Measurements from ENCODE around the gene PPP1R16B. TPM values are rescaled to one million over a fixed set of nuclear protein-coding genes. Genes with fewer than 3 reads are reported as not detected.

Gene PPP1R16B
- polyA plus RNA-seq, 2 of the 4 experiments (the other 2 are of a cell fraction): 0.17 to 0.31 TPM

DNA sequence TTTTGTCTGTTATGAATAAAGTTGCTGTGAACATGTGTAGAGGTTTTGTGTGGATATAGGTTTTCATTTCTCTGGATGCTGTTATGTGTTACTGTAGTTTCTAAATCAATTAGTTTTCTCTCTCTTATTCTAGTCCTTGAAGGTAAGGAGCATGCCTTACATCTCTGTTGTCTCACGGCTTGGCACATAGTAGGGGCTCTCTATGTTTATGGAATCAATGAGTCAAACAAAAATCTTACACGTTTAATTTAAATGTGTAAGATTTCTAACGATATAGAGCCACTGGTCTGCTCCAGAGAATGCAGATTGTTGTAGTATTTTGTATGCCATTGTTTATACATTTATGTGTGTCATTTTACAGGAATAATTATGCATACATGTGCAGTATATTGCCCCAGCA is 141.3 kb downstream of the PPP1R16B start:
- Histone ChIP-seq H3K4me2 (no peak overlapping the region), H3K9me3 (no peaks in the 10 kb centered on the region), H3K27ac (no peak overlapping the region), H3K4me3 (no peak overlapping the region), H3K4me1 (no peaks in the 10 kb centered on the region)
- no peak for TF ChIP-seq PBX3 (IDR thresholded peaks at IDR 0.05)
- TF ChIP-seq CHD2 (IDR thresholded peaks at IDR 0.05; ENCODE audit: low read length, partially characterized antibody): no peak
- TF ChIP-seq ZC3H11A (IDR thresholded peaks at IDR 0.05): no peak
- TF ChIP-seq, protein P1, sequence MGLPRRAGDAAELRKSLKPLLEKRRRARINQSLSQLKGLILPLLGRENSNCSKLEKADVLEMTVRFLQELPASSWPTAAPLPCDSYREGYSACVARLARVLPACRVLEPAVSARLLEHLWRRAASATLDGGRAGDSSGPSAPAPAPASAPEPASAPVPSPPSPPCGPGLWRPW (IDR thresholded peaks at IDR 0.05): no peak
- no peak for TF ChIP-seq POLR2A (IDR thresholded peaks at IDR 0.05; ENCODE audit: low read length)
- no peak for TF ChIP-seq GATA3 (IDR thresholded peaks at IDR 0.05; ENCODE audit: borderline replicate concordance)
- no peak for TF ChIP-seq FOSB (CRISPR knock-in tag; IDR thresholded peaks at IDR 0.05)
- no peak for TF ChIP-seq SREBF2 (IDR thresholded peaks at IDR 0.05)
- no peak for TF ChIP-seq POLR2AphosphoS2 (conservative IDR thresholded peaks at IDR 0.05; ENCODE audit: low read length)
- TF ChIP-seq NFE2L2 (conservative IDR thresholded peaks at IDR 0.05; ENCODE audit: low read length): no peak
- TF ChIP-seq, protein P2, sequence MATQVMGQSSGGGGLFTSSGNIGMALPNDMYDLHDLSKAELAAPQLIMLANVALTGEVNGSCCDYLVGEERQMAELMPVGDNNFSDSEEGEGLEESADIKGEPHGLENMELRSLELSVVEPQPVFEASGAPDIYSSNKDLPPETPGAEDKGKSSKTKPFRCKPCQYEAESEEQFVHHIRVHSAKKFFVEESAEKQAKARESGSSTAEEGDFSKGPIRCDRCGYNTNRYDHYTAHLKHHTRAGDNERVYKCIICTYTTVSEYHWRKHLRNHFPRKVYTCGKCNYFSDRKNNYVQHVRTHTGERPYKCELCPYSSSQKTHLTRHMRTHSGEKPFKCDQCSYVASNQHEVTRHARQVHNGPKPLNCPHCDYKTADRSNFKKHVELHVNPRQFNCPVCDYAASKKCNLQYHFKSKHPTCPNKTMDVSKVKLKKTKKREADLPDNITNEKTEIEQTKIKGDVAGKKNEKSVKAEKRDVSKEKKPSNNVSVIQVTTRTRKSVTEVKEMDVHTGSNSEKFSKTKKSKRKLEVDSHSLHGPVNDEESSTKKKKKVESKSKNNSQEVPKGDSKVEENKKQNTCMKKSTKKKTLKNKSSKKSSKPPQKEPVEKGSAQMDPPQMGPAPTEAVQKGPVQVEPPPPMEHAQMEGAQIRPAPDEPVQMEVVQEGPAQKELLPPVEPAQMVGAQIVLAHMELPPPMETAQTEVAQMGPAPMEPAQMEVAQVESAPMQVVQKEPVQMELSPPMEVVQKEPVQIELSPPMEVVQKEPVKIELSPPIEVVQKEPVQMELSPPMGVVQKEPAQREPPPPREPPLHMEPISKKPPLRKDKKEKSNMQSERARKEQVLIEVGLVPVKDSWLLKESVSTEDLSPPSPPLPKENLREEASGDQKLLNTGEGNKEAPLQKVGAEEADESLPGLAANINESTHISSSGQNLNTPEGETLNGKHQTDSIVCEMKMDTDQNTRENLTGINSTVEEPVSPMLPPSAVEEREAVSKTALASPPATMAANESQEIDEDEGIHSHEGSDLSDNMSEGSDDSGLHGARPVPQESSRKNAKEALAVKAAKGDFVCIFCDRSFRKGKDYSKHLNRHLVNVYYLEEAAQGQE (IDR thresholded peaks at IDR 0.05): no peak
- TF ChIP-seq EHF (CRISPR knock-in tag; IDR thresholded peaks at IDR 0.05): no peak
- TF ChIP-seq BCL3 (IDR thresholded peaks at IDR 0.05): no peak
- no peak for TF ChIP-seq RNF2 (IDR thresholded peaks at IDR 0.05; ENCODE audit: borderline replicate concordance, low read depth)
- TF ChIP-seq MAFK (IDR thresholded peaks at IDR 0.05; ENCODE audit: partially characterized antibody): no peak
- TF ChIP-seq CBX8 (IDR thresholded peaks at IDR 0.05): no peak
- TF ChIP-seq, protein P3, sequence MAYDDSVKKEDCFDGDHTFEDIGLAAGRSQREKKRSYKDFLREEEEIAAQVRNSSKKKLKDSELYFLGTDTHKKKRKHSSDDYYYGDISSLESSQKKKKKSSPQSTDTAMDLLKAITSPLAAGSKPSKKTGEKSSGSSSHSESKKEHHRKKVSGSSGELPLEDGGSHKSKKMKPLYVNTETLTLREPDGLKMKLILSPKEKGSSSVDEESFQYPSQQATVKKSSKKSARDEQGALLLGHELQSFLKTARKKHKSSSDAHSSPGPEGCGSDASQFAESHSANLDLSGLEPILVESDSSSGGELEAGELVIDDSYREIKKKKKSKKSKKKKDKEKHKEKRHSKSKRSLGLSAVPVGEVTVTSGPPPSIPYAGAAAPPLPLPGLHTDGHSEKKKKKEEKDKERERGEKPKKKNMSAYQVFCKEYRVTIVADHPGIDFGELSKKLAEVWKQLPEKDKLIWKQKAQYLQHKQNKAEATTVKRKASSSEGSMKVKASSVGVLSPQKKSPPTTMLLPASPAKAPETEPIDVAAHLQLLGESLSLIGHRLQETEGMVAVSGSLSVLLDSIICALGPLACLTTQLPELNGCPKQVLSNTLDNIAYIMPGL (CRISPR knock-in tag; IDR thresholded peaks at IDR 0.05; ENCODE audit: borderline replicate concordance): no peak
- TF ChIP-seq EHMT2 (IDR thresholded peaks at IDR 0.05; ENCODE audit: low read depth): no peak
- TF ChIP-seq RAD21 (conservative IDR thresholded peaks at IDR 0.05 in 1 of 2, IDR thresholded peaks at IDR 0.05 in 1 of 2): no peak
- DNase-seq (ENCODE audit: low read depth in 1 of 2, low spot score in 1 of 2) (no peak), ATAC-seq (no peak), FAIRE-seq (no peak)
- POLR2A ChIA-PET: no interaction called here
- WGBS (ENCODE audit: missing lambda C conversion rate): 88% methylated on average over 3 of the region's 3 CpGs
- CTCF ChIA-PET: no interaction called here

DNA sequence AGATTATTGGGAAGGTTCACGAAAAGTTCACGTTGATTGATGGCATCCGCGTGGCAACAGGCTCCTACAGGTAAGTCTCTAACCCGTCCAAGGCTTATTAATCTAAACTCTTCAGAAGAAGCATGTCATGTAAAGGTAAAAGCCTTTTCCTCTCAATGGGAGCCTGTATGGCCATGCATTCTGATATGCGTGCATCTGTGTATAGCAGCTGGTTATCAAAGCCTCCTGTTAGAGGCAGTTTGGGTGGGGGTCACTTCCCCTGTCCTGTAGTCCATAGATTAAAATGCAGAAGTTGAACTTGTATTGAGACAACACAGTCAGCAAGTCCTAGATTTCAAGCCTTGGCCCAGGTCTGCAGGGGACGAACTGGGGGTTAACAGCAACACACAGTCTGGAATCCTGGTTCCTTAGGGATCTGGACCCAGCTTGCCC is 142.4 kb downstream of the PPP1R16B start:
- ChIA-PET POLR2A (no interaction called here), CTCF (interaction anchor here (1.8 to 4.5 kb wide), 2 partner anchors 14 to 22 kb away, joined by 7 to 16 read pairs; partner anchors contain the start of genes DHX35 and FAM83D)
- Histone ChIP-seq H3K4me1 (no peaks in the 10 kb centered on the region), H3K27ac (no peak overlapping the region), H3K9me3 (no peaks in the 10 kb centered on the region), H3K4me3 (no peak overlapping the region), H3K4me2 (no peak overlapping the region)
- FAIRE-seq: no peak
- TF ChIP-seq NR3C1 (IDR thresholded peaks at IDR 0.05) (no peak), E2F6 (IDR thresholded peaks at IDR 0.05; ENCODE audit: borderline replicate concordance, low read depth) (no peak), CHD4 (IDR thresholded peaks at IDR 0.05; ENCODE audit: borderline replicate concordance) (no peak), POLR2AphosphoS2 (conservative IDR thresholded peaks at IDR 0.05; ENCODE audit: low read length) (no peak), PHF8 (IDR thresholded peaks at IDR 0.05; ENCODE audit: borderline replicate concordance, low read depth) (no peak), KDM5A (IDR thresholded peaks at IDR 0.05) (no peak)
- TF ChIP-seq, protein P4, sequence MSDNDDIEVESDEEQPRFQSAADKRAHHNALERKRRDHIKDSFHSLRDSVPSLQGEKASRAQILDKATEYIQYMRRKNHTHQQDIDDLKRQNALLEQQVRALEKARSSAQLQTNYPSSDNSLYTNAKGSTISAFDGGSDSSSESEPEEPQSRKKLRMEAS (IDR thresholded peaks at IDR 0.05): no peak
- ATAC-seq: no peak
- no peak for DNase-seq (ENCODE audit: low read depth in 1 of 2, low spot score in 1 of 2)
- WGBS (ENCODE audit: missing lambda C conversion rate): 93% methylated on average over 7 of the region's 7 CpGs

Measured in A549 (cell line).